Epithelial cell of proximal tubule (primary cell): ENCODE measurements around the gene GRID2IP. TPM values are rescaled to one million over a fixed set of nuclear protein-coding genes. Genes with fewer than 3 reads are reported as not detected.
A peak's percentile ranks its signal among the peaks of the same experiment; 100 is the strongest.

Experiments
- DNase-seq: peaks from one replicate; pipeline ENCODE4 v3.0.0-alpha.2; 2011; ENCODE audit warnings: low read depth
- H3K4me3 ChIP-seq: 2 replicates; pipeline ENCODE4 v1.5.1; 2011; ENCODE audit warnings: low read depth, mild to moderate bottlenecking, low read length
- total RNA-seq: library from RNA; depleted of rRNA; stranded (reverse); fragments of >200 nt; gene quantifications from 2 replicates; pipeline ENCODE4 v1.2.3, GENCODE V29; 2015
- TF ChIP-seq, protein P1 (sequence below): conservative IDR thresholded peaks from 2 replicates; pipeline ENCODE4 v1.5.1; 2012; ENCODE audit warnings: low read depth, mild to moderate bottlenecking, low read length

Gene GRID2IP
- total RNA-seq, 1 donor from 2014 or later, result not detected

DNA sequence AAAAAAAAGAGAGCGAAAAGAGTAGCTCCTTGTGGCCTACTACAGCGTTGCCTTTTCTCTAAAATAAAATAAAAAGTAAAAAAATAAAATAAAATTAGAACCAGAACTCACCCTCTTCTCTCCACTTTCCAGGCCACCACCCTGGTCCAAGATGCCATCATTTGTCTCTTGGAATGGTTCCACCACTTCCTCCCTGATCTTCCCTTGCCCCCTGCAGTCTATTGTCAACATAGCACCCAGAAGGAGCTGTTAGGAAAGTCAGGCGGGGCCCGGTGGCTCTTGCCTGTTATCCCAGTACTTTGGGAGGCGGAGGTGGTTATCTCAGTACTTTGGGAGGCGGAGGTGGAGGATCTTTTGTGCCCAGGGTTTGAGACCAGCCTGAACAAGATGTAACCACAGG lies 7.6 kb upstream of the GRID2IP start:
- TF ChIP-seq, protein P1, sequence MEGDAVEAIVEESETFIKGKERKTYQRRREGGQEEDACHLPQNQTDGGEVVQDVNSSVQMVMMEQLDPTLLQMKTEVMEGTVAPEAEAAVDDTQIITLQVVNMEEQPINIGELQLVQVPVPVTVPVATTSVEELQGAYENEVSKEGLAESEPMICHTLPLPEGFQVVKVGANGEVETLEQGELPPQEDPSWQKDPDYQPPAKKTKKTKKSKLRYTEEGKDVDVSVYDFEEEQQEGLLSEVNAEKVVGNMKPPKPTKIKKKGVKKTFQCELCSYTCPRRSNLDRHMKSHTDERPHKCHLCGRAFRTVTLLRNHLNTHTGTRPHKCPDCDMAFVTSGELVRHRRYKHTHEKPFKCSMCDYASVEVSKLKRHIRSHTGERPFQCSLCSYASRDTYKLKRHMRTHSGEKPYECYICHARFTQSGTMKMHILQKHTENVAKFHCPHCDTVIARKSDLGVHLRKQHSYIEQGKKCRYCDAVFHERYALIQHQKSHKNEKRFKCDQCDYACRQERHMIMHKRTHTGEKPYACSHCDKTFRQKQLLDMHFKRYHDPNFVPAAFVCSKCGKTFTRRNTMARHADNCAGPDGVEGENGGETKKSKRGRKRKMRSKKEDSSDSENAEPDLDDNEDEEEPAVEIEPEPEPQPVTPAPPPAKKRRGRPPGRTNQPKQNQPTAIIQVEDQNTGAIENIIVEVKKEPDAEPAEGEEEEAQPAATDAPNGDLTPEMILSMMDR, result peak; percentile 70
- H3K4me3 ChIP-seq, result no peak overlapping the region
- no peak for DNase-seq

DNA sequence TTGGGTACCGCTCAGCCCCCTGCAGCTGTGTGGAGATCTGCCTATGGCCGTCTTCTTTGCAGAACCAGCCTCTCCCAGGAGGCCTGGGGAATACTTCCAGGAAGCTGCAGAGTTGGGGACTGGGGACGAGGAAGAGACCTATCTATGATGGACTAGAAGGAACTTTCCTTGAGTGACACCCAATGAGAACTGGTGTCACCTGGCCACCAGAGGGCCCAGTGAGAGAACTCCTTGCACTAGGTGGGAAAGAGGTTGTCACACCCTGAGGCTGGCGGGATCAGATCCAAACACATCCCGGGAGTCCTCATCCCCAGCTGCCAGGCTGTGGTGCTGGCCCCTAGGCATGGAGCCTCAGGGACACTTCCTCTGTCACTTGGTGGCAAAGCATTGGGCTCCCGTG lies 4.9 kb upstream of the GRID2IP start:
- no peak for DNase-seq

DNA sequence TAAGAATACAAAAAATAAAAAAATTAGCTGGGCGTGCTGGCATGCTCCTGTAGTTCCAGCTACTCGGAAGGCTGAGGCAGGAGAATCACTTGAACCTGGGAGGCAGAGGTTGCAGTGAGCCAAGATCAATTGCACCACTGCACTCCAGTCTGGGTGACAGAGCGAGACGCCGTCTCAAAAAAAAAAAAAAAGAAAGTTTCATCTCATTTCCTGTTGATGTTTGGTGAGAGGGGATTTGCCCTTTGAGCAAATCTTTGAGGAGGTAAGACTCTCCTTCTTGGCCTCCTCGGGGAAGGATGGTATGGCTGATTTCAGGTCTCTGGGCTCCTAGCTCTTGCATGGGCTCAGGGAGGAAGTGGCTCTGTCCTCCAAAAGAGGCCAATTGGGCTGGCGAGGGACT lies 3.6 kb upstream of the GRID2IP start:
- TF ChIP-seq, protein P1, result no peak

More for the DNA sequence above, 4.9 kb upstream of the GRID2IP start:
- TF ChIP-seq, protein P1, result peak; percentile 42
- no peak overlapping the region for H3K4me3 ChIP-seq

DNA sequence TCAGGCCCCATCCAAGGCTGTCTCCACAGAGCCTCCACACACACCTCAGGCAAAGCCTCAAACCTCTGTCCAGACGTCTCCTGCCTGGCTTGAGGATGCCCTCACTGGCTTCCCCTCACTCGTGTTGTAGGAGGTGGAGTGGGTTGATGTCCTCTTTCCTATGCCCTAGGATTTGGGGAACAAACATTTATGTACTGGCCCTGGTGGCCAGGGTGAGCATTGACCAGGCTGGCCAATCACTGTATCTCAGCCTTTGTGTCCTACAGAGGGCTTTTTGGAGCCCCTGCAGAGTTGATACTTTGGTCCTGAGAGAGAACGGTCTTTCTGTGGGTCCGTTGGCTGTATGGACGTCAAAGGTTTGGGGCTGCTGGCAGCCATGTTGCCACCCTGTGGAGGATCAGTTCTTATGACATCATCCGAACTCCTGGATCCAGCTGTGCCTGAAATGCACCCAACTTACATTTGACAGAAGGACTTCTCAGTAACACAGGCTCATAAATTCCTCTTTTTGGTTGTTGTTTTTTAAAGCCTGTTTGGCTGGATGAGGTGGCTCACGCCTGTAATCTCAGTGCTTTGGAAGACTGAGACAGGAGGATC lies 2.3 kb upstream of the GRID2IP start:
- no peak overlapping the region for H3K4me3 ChIP-seq
- DNase-seq, result no peak
- TF ChIP-seq, protein P1, result peak; percentile 17

More for the DNA sequence above, 3.6 kb upstream of the GRID2IP start:
- H3K4me3 ChIP-seq, result no peak overlapping the region
- no peak for DNase-seq

DNA sequence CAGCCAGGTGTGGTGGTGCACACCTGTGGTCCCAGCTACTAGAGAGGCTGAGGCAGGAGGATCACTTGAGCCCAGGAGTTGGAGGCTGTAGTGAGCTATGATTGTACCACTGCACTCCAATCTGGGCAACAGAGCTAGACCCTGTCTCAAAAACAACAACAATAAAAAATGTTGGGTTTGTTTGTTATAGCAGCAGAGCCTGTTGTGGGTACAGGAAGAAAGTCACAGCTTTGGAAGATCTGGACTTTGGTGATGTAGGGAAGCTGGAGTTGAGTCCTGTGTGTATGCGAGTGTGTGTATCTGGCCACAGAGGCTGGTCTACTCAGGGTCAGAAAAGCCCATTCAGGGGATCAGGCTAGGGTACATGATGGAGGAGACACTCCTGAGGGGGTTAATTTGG lies 3.9 kb downstream of the GRID2IP start:
- no peak overlapping the region for H3K4me3 ChIP-seq
- TF ChIP-seq, protein P1, result no peak
- no peak for DNase-seq

DNA sequence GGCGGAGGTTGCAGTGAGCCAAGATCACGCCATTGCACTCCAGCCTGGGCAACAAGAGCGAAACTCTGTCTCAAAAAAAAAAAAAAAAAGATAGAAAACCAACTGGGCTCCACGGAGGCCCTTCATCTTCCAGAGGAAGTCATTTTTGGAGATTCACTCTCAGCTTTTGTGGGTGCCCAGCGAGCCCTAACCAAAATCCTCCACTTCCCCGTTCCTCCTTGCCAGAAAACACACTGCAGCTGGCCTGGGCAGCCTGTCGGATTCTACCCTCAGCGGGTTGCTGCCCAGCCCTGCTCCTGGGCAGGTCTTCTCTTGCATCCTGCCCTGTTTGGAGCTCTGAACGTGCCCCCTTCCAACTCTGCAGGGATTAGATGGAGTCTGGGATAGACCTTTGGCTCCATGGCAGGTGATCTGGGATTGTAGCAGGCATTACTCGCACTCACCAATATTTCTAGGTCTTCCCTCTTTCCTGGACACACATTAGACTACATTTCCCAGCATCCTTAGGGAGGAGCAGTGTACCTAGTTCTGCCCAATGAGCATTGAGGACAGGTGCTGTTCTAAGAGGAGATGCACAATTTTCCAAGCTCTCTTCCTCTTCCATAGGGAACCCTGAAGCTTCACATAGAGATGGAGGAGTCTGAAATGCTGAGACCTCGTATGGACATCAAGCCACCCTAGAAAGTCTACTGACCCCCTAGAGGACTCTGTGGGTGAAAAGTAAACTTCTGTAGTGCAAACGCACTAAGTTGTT lies 4.6 kb downstream of the GRID2IP start:
- no peak overlapping the region for H3K4me3 ChIP-seq
- TF ChIP-seq, protein P1, result no peak
- no peak for DNase-seq
